GM12872 (cell line): ENCODE measurements around the gene TAOK1.

ENCODE experiments used
- CTCF ChIP-seq: IDR thresholded peaks from 3 replicates; pipeline ENCODE4 v1.5.1; 2011; ENCODE audit warnings: low read depth, mild to moderate bottlenecking, low read length, moderate library complexity; ENCODE audit not compliant: insufficient read depth

The TAOK1 gene

GRCh38 chr17:29483503-29483902 lies 93.3 kb downstream of the TAOK1 start:
- TF ChIP-seq CTCF = no peak

- TF ChIP-seq CTCF = no peak
Observed at GRCh38 chr17:29495011-29495410, 104.8 kb downstream of the TAOK1 start.

GRCh38 chr17:29504711-29505110 lies 114.5 kb downstream of the TAOK1 start:
- no peak for TF ChIP-seq CTCF

GRCh38 chr17:29505836-29506235 lies 115.7 kb downstream of the TAOK1 start:
- no peak for TF ChIP-seq CTCF

- no peak for TF ChIP-seq CTCF
Observed at GRCh38 chr17:29510953-29511352, 120.8 kb downstream of the TAOK1 start.

- no peak for TF ChIP-seq CTCF
Observed at GRCh38 chr17:29514792-29515191, 124.6 kb downstream of the TAOK1 start.

- no peak for TF ChIP-seq CTCF
Observed at GRCh38 chr17:29518359-29518758, 128.2 kb downstream of the TAOK1 start.

GRCh38 chr17:29524692-29525091 lies 134.5 kb downstream of the TAOK1 start:
- no peak for TF ChIP-seq CTCF
